ENCODE measurements around the gene WNT11. TPM values are rescaled to one million over a fixed set of nuclear protein-coding genes. Genes with fewer than 3 reads are reported as not detected.

The WNT11 gene
- total RNA-seq, result 3.2 and 4.1 TPM in 2 replicates
- long read RNA-seq, partial matches to known transcripts, result 0 of 1 reads
- long read RNA-seq, other reads (novel, unspliced or antisense), result 0 of 1 reads

DNA sequence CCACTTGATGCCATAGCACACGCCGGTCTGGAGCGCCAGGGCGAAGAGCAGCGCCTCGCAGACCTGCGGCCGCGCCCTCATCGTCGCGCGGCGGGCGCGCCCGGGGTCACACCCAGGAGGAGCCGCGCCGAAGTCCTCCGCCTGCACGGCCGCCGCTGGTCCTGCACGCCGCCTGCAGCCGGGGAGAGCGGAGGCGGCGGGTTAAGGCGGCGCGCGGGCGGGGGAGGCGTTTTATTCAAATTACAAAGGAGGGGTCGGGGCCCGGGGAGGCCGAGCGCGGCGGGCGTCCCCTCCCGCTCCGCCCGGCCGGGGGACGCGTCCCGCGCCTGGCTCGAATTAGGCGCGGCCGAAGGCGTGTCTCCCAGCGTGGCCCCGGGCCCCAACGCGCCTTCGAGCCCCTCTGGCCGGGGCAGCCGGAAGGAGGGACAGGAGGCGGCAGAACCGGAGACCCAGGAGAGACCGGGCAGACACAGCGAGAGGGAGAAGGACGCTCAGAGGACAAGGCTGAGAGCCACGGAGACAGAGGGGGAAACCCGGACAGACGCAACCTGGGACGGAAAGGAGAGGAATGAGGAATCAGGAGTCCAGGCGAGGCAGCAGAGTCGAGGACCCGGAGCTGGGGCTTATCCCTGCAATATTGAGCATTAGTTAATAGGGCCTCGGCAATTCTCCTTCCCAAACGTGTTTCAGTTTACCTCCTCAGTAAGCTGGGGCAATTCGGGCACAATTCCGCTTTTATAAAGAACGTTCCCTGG, at the start of gene WNT11:
Gene WNT11, minus strand, starts transcription at position 176 of the 755 bp plus-strand sequence. Its CDS starts 95 bp downstream, at position 81.
- Mint-ChIP-seq H3K27me3 (ENCODE audit: unreplicated experiment) (peaks cover 14% of the 10 kb centered on the region), H3K9me3 (ENCODE audit: unreplicated experiment) (no peaks in the 10 kb centered on the region)

DNA sequence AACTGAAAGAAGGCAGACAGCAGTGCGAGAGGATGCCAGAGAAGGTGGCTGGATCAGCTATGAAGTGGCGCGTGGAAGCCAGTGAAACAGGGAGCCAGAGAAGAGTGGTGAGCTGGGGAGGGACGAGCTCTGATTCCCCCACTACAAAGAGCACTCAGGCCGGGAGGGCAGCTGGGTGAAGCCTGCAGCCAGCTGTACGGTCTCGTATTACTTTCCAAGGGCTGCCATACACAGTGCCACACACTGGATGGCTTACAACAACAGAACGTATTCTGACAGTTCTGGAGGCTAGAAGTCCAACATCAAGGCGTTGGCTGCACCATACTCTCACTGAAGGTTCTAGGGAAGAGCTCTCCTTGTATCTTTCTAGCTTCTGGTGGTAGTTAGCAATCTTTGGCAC, 47.1 kb upstream of the WNT11 start:
- H3K27ac Mint-ChIP-seq (ENCODE audit: unreplicated experiment), result no peak overlapping the region
- peaks cover 38% of the 10 kb centered on the region for H3K27me3 Mint-ChIP-seq (ENCODE audit: unreplicated experiment)

More for the DNA sequence above, at the start of gene WNT11:
- Mint-ChIP-seq H3K27ac (ENCODE audit: unreplicated experiment) (no peak within 1 kb of the TSS), H3K4me1 (ENCODE audit: unreplicated experiment) (peaks cover 22% of the 10 kb centered on the region), H3K36me3 (ENCODE audit: unreplicated experiment) (no peaks in the 10 kb centered on the region), H3K4me3 (ENCODE audit: unreplicated experiment) (peak within 1 kb of the TSS; percentile 76)
- TF ChIP-seq, protein P1, sequence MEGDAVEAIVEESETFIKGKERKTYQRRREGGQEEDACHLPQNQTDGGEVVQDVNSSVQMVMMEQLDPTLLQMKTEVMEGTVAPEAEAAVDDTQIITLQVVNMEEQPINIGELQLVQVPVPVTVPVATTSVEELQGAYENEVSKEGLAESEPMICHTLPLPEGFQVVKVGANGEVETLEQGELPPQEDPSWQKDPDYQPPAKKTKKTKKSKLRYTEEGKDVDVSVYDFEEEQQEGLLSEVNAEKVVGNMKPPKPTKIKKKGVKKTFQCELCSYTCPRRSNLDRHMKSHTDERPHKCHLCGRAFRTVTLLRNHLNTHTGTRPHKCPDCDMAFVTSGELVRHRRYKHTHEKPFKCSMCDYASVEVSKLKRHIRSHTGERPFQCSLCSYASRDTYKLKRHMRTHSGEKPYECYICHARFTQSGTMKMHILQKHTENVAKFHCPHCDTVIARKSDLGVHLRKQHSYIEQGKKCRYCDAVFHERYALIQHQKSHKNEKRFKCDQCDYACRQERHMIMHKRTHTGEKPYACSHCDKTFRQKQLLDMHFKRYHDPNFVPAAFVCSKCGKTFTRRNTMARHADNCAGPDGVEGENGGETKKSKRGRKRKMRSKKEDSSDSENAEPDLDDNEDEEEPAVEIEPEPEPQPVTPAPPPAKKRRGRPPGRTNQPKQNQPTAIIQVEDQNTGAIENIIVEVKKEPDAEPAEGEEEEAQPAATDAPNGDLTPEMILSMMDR (IDR thresholded peaks at IDR 0.05), result no peak
- no peak for DNase-seq (ENCODE audit: extremely low spot score, unreplicated experiment)

DNA sequence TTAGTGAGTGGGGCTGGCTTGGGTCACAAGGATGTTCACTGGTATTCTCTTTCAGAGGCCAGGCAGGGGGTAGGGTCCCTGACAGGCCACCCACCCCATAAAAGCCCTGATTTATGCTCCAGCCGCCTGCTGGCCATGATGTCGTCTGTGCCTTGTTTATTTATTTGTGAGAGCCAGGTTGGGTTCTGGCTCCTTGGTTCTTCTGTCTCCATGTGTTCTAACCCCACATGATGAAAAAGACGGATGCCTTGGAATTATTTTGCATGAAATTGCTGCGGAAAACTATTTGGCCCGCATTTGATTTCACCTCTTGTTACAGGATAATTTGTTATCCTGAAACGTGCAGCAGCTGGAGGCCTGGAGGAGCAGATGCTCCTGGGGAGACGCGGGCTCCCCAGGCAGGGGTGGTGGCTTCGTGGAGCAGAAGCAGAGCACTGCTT, 46.3 kb upstream of the WNT11 start:
- Mint-ChIP-seq H3K27ac (ENCODE audit: unreplicated experiment) (no peak overlapping the region), H3K4me1 (ENCODE audit: unreplicated experiment) (peaks cover 4% of the 10 kb centered on the region), H3K9me3 (ENCODE audit: unreplicated experiment) (no peaks in the 10 kb centered on the region), H3K4me3 (ENCODE audit: unreplicated experiment) (no peak overlapping the region), H3K27me3 (ENCODE audit: unreplicated experiment) (peaks cover 38% of the 10 kb centered on the region), H3K36me3 (ENCODE audit: unreplicated experiment) (no peaks in the 10 kb centered on the region)
- no peak for DNase-seq (ENCODE audit: extremely low spot score, unreplicated experiment)
- TF ChIP-seq, protein P1 (IDR thresholded peaks at IDR 0.05), result no peak

More for the DNA sequence above, 47.1 kb upstream of the WNT11 start:
- DNase-seq (ENCODE audit: extremely low spot score, unreplicated experiment), result no peak
- H3K4me3 Mint-ChIP-seq (ENCODE audit: unreplicated experiment), result no peak overlapping the region
- peaks cover 4% of the 10 kb centered on the region for H3K4me1 Mint-ChIP-seq (ENCODE audit: unreplicated experiment)
- TF ChIP-seq, protein P1 (IDR thresholded peaks at IDR 0.05), result no peak
- no peaks in the 10 kb centered on the region for H3K36me3 Mint-ChIP-seq (ENCODE audit: unreplicated experiment)
- no peaks in the 10 kb centered on the region for H3K9me3 Mint-ChIP-seq (ENCODE audit: unreplicated experiment)

DNA sequence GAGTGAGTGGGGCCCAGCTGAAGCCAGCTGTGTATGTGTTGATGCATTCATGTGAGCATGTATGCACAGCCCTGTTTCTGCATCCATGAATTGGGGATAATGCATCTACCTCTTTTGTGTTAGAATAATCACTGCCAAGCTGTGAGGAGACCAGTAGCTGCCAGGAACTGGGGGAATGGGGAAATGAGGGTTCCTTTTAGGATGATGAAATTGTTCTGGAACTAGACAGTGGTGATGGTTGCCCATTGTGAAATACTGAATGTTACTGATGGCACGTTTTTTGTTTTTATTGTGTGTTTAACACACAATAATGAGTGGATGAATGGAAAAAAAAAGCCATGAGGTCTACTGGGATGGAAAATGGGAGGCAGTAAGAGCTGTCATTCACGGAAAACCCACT, 45.3 kb upstream of the WNT11 start:
- H3K27ac Mint-ChIP-seq (ENCODE audit: unreplicated experiment), result no peak overlapping the region
- H3K27me3 Mint-ChIP-seq (ENCODE audit: unreplicated experiment), result peaks cover 31% of the 10 kb centered on the region
- H3K4me3 Mint-ChIP-seq (ENCODE audit: unreplicated experiment), result no peak overlapping the region

DNA sequence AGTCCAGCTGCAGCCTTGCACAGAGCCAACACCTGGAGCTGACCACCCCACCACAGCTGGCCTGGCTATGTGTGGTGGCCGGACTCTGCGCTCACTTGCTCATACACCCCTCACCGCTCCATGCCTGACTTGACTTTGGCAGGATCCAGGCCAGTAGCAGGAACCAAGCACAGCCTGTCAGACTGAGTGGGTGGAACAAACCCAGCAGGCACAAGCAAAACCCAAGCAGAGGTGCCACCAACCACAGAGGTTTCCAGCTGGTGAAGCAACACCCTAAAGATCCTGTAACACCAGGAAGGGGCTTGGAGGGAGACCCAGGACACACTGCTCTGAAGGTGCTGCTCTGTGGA, 44.9 kb upstream of the WNT11 start:
- H3K36me3 Mint-ChIP-seq (ENCODE audit: unreplicated experiment), result no peaks in the 10 kb centered on the region
- peaks cover 31% of the 10 kb centered on the region for H3K27me3 Mint-ChIP-seq (ENCODE audit: unreplicated experiment)
- H3K9me3 Mint-ChIP-seq (ENCODE audit: unreplicated experiment), result no peaks in the 10 kb centered on the region
- no peak overlapping the region for H3K27ac Mint-ChIP-seq (ENCODE audit: unreplicated experiment)
- TF ChIP-seq, protein P1 (IDR thresholded peaks at IDR 0.05), result no peak
- DNase-seq (ENCODE audit: extremely low spot score, unreplicated experiment), result no peak
- no peak overlapping the region for H3K4me3 Mint-ChIP-seq (ENCODE audit: unreplicated experiment)
- H3K4me1 Mint-ChIP-seq (ENCODE audit: unreplicated experiment), result no peaks in the 10 kb centered on the region

More for the DNA sequence above, 45.3 kb upstream of the WNT11 start:
- Mint-ChIP-seq H3K9me3 (ENCODE audit: unreplicated experiment) (no peaks in the 10 kb centered on the region), H3K36me3 (ENCODE audit: unreplicated experiment) (no peaks in the 10 kb centered on the region), H3K4me1 (ENCODE audit: unreplicated experiment) (no peaks in the 10 kb centered on the region)
- no peak for DNase-seq (ENCODE audit: extremely low spot score, unreplicated experiment)
- TF ChIP-seq, protein P1 (IDR thresholded peaks at IDR 0.05), result no peak
